K562 (cell line): Measurements from ENCODE around the gene GHRH. TPM values are rescaled to one million over a fixed set of nuclear protein-coding genes. Genes with fewer than 3 reads are reported as not detected.

Experiments used
- ATAC-seq: fragments of 200-7000 bp; cut with Tn5 transposase; 3 replicates; pipeline ENCODE4 v1.9.1; 2020; ENCODE audit warnings: moderate library complexity
- BruUV-seq: library from RNA; stranded (reverse); fragments of 400-500 nt; replicated peaks from 2 replicates; lab custom pipeline; 2021; lab: Mats Ljungman, UMichigan
- CTCF ChIA-PET: fragments of 300-600 bp; formaldehyde crosslinking; extraction: SDS; loops from one replicate; lab custom pipeline; 2021; ENCODE audit warnings: low intra/inter-chr PET ratio; lab: Yijun Ruan, JAX
- POLR2A ChIA-PET: fragments of 300-600, 350-650 bp; sonication (Branson Sonifier 250); formaldehyde crosslinking; extraction: SDS; loops from one replicate; lab custom pipeline; 2021; ENCODE audit warnings: antibody characterized with exemption, inconsistent platforms; lab: Yijun Ruan, JAX
- DNase-seq, 4 experiments: peaks; one replicate each; pipeline versions ENCODE4 v3.0.0 to v3.0.0-alpha.2; 2011 to 2018; ENCODE audit warnings: low spot score in 3 of 4, mixed read lengths in 3 of 4; ENCODE audit errors: extremely low read depth in 1 of 4
- FAIRE-seq: peaks from 2 replicates; lab custom pipeline; 2011; peaks lifted over from hg19 to GRCh38; lab: Jason Lieb, UNC
- H2AFZ ChIP-seq: 2 replicates; pipeline ENCODE4 v1.6.0; 2011; ENCODE audit warnings: low read depth, low read length, control low read depth, inconsistent platforms
- H3K27ac ChIP-seq: fragments of 200-600 bp; 3 replicates; pipeline ENCODE4 v1.8.0; 2011; ENCODE audit warnings: low read depth, mild to moderate bottlenecking, control low read depth, inconsistent platforms, low read length, moderate library complexity, mixed read lengths; ENCODE audit errors: extremely low read depth
- H3K27me3 ChIP-seq, 2 experiments: fragments of 300-600 bp in 1 of 2; 2 replicates in 1 of 2; 3 replicates in 1 of 2; pipeline versions ENCODE4 v1.6.0 to v1.8.0; 2011; ENCODE audit warnings: inconsistent platforms in 2 of 2, low read length in 2 of 2, mild to moderate bottlenecking in 1 of 2, mixed read lengths in 1 of 2, moderate library complexity in 1 of 2; ENCODE audit not compliant: control insufficient read depth in 2 of 2, insufficient read depth in 2 of 2
- H3K36me3 ChIP-seq: fragments of 300-600 bp; 3 replicates; pipeline ENCODE4 v1.8.0; 2011; ENCODE audit warnings: mild to moderate bottlenecking, low read length, inconsistent platforms; ENCODE audit not compliant: control insufficient read depth, insufficient read depth
- H3K4me1 ChIP-seq, 2 experiments: fragments of 200-600 bp in 1 of 2; replicated peaks in 1 of 2; 2 replicates in 1 of 2; 3 replicates in 1 of 2; pipeline versions ENCODE4 v1.5.1 to v1.8.0; 2011; ENCODE audit warnings: inconsistent platforms in 2 of 2, low read length in 2 of 2, mild to moderate bottlenecking in 1 of 2, mixed read lengths in 1 of 2, moderate library complexity in 1 of 2; ENCODE audit not compliant: control insufficient read depth in 2 of 2, insufficient read depth in 2 of 2
- H3K4me2 ChIP-seq: 2 replicates; pipeline ENCODE4 v1.6.1; 2011; ENCODE audit warnings: low read length, control low read depth, inconsistent platforms, mixed read lengths; ENCODE audit not compliant: insufficient read depth
- H3K4me3 ChIP-seq: fragments of 200-600 bp; sonication (generic), shearing (Covaris generic); 2 replicates; pipeline ENCODE4 v1.5.1; 2016; ENCODE audit warnings: control low read depth, inconsistent platforms
- H3K79me2 ChIP-seq: fragments of 200-600 bp; 3 replicates; pipeline ENCODE4 v1.8.0; 2011; ENCODE audit warnings: low read length, inconsistent platforms; ENCODE audit not compliant: control insufficient read depth, insufficient read depth
- H3K9ac ChIP-seq, 2 experiments: 2 replicates each; pipeline versions ENCODE4 v1.6.0 to v1.6.1; 2011; ENCODE audit warnings: low read depth in 2 of 2, low read length in 2 of 2, control low read depth in 1 of 2, inconsistent platforms in 1 of 2, mild to moderate bottlenecking in 1 of 2, mixed read lengths in 1 of 2; ENCODE audit not compliant: insufficient read depth in 1 of 2
- H3K9me1 ChIP-seq: one replicate; pipeline ENCODE4 v1.6.0; 2011; ENCODE audit warnings: inconsistent platforms, mild to moderate bottlenecking, low read length, moderate library complexity; ENCODE audit not compliant: control insufficient read depth, insufficient read depth
- H3K9me3 ChIP-seq: replicated peaks from 2 replicates; pipeline ENCODE4 v1.5.1; 2011; ENCODE audit warnings: low read depth, low read length, inconsistent platforms; ENCODE audit not compliant: control insufficient read depth, insufficient read depth
- H4K20me1 ChIP-seq: replicated peaks from 2 replicates; pipeline ENCODE4 v1.6.1; 2011; ENCODE audit warnings: low read length, inconsistent platforms, mixed read lengths; ENCODE audit not compliant: control insufficient read depth, insufficient read depth
- CBFA2T3 ChIP-seq: fragments of 450-650 bp; IDR thresholded peaks from 2 replicates; pipeline ENCODE4 v1.6.1; 2017
- CUX1 ChIP-seq: fragments of 200-800 bp; sonication (Bioruptor generic); IDR thresholded peaks from 2 replicates; pipeline ENCODE4 v1.6.1; 2016; ENCODE audit warnings: missing genetic modification characterization, missing compliant biosample characterization
- STAT6 ChIP-seq: sonication (generic); formaldehyde crosslinking; IDR thresholded peaks from 2 replicates; pipeline ENCODE4 v1.8.1; 2023; ENCODE audit warnings: mild to moderate bottlenecking, missing genetic modification reagents
- ZBTB49 ChIP-seq: sonication (generic); formaldehyde crosslinking; IDR thresholded peaks from 2 replicates; pipeline ENCODE4 v1.8.0; 2022; ENCODE audit warnings: missing genetic modification reagents, mild to moderate bottlenecking, borderline replicate concordance
- WGBS: fragments of 100-300 bp; shearing (Covaris generic); methylation state at CpG from one replicate; pipeline ENCODE4 v1.1.6; 2016; ENCODE audit warnings: low coverage, mixed read lengths; ENCODE audit not compliant: insufficient coverage; ENCODE audit errors: missing lambda C conversion rate; 5-methylcytosine and 5-hydroxymethylcytosine counted together
- in situ Hi-C: fragments of 300-500 bp; cut with MboI; formaldehyde crosslinking; loops from 4 replicates; pipeline ENCODE4 v1.15.0; 2018; ENCODE audit warnings: inconsistent platforms, mixed read lengths
- intact Hi-C: fragments of 100-400 bp; cut with micrococcal nuclease; formaldehyde crosslinking; loops from 2 replicates; pipeline ENCODE4 v1.14.2; 2022
- polyA plus RNA-seq, 8 experiments: library from polyadenylated mRNA; depleted of rRNA in 4 of 8; stranded (reverse) in 5 of 8; unstranded in 3 of 8; fragments of >200 nt; fragmentation: Nextera tagmentation in 2 of 8; fragmentation: Illumina TruSeq in 1 of 8; extraction: Ambion mirVana in 2 of 8; extraction: Trizol in 1 of 8; gene quantifications; 2 replicates each; pipeline versions ENCODE4 v1.2.1 to v1.2.3, GENCODE V29; 2011 to 2014; ENCODE audit warnings: inconsistent platforms in 1 of 8, missing spikeins in 1 of 8
- total RNA-seq, 7 experiments: library from RNA; depleted of rRNA in 6 of 7; stranded (reverse); fragments of >200 nt in 6 of 7; fragmentation: Illumina TruSeq in 2 of 7; extraction: Trizol in 2 of 7; gene quantifications; 2 replicates each; pipeline versions ENCODE4 v1.2.1 to v1.2.3, GENCODE V29; 2011 to 2021; ENCODE audit warnings: low replicate concordance in 1 of 7

The GHRH gene
- total and polyA plus RNA-seq, 9 of the 15 experiments (the other 6 are each of a cell fraction or from before 2014, with no cell fraction given), result not detected

GRCh38 chr20:37205130-37205529 is 56.5 kb downstream of the GHRH start (continued):
- TF ChIP-seq ZBTB49, result no peak

DNA sequence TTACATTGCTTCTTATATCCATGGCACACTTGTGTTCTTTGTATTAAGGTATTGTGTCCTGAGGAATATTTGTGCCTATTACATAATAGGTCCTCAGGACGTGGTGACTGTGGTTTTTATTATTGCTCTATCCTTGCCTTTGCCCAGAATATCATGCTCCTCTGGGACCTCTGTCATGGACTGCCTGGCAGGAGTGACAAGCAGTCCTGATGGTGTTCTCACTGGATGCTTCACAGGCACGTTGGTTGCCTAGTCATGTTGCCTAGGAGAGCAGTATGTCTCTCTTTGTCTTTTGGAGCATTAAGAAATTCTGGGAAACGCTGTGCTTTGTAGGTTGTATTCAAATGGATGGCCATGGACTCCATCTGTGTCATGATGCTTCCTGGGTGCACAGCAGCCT is 57.6 kb downstream of the GHRH start:
- Histone ChIP-seq H4K20me1 (peaks cover 7% of the 10 kb centered on the region; the same call in 1 of the 2 replicates), H3K4me1 (no peaks in the 10 kb centered on the region), H3K27me3 (no peaks in the 10 kb centered on the region), H3K9ac (no peak overlapping the region), H3K79me2 (0 out of 3 replicates have a peak, but pooled peaks cover 13% of the 10 kb centered on the region), H3K36me3 (peaks cover 96% of the 10 kb centered on the region), H2AFZ (no peak overlapping the region), H3K9me3 (no peaks in the 10 kb centered on the region), H3K9me1 (no peaks in the 10 kb centered on the region), H3K4me3 (no peak overlapping the region), H3K27ac (no peak overlapping the region), H3K4me2 (no peak overlapping the region)
- DNase-seq (no peak), FAIRE-seq (no peak), ATAC-seq (no peak)
- ChIA-PET CTCF (no interaction called here), POLR2A (interaction anchor here (1.1 kb wide), 1 partner anchor 21 kb away, joined by 4 read pairs; no protein-coding TSS in a partner anchor)
- 82% methylated on average over 3 of the region's 3 CpGs for WGBS
- in situ Hi-C loops, result no loop called here
- BruUV-seq, result no TSS peak
- intact Hi-C loops, result no loop called here
- no peak for TF ChIP-seq CUX1 (CRISPR knock-in tag)
- TF ChIP-seq STAT6 (CRISPR knock-in tag), result no peak
- no peak for TF ChIP-seq CBFA2T3
